Lower lobe of right lung (tissue), 2 donors: ENCODE results near the gene DPCD. TPM values are rescaled to one million over a fixed set of nuclear protein-coding genes. Genes with fewer than 3 reads are reported as not detected.

ENCODE experiments used
- ATAC-seq, 2 donors: fragments of 200-7000 bp; cut with Tn5 transposase; one replicate each; pipeline ENCODE4 v1.9.1; 2020 to 2022; ENCODE audit warnings: mild to moderate bottlenecking in 2 of 2, moderate library complexity in 2 of 2
- DNase-seq: peaks from one replicate; pipeline ENCODE4 v3.0.0-alpha.2; 2020
- H3K27ac ChIP-seq: fragments of 200-600 bp; one replicate; pipeline ENCODE4 v1.8.0; 2022
- H3K27me3 ChIP-seq: fragments of 200-600 bp; one replicate; pipeline ENCODE4 v1.8.0; 2022; ENCODE audit warnings: low read depth
- H3K36me3 ChIP-seq: fragments of 200-600 bp; one replicate; pipeline ENCODE4 v1.8.0; 2022; ENCODE audit warnings: mild to moderate bottlenecking
- H3K4me1 ChIP-seq: fragments of 200-600 bp; one replicate; pipeline ENCODE4 v1.8.0; 2022
- H3K4me3 ChIP-seq: fragments of 200-600 bp; one replicate; pipeline ENCODE4 v1.8.0; 2022; ENCODE audit warnings: mild to moderate bottlenecking
- H3K9me3 ChIP-seq: fragments of 200-600 bp; one replicate; pipeline ENCODE4 v1.8.0; 2022
- CTCF ChIP-seq: fragments of 200-600 bp; IDR thresholded peaks from one replicate; pipeline ENCODE4 v1.8.0; 2022; ENCODE audit warnings: antibody characterized with exemption, mild to moderate bottlenecking
- intact Hi-C: fragments of 100-400 bp; cut with DNase I; formaldehyde crosslinking; loops from one replicate; pipeline ENCODE4 v1.11.0; 2022
- total RNA-seq: library from RNA; stranded (reverse); fragmentation: NEBNext Ultra II Directional; extraction: Animal tissue kit (Norgen Biotek cat#: 25700); gene quantifications from one replicate; pipeline ENCODE4 v1.2.1, GENCODE V29; 2021
- donor health status: DM: no; HTN: yes; CAD: no; lungs with severe emphysema.

Gene DPCD
- total RNA-seq, 1 donor from 2014 or later, result 12.9 TPM

GRCh38 chr10:101572785-101573184 lies 15.3 kb upstream of the DPCD start:
- Histone ChIP-seq H3K36me3 (peaks cover 4% of the 10 kb centered on the region), H3K4me1 (peaks cover 18% of the 10 kb centered on the region), H3K9me3 (peaks cover 9% of the 10 kb centered on the region), H3K4me3 (no peak overlapping the region), H3K27ac (no peak overlapping the region), H3K27me3 (peaks cover 23% of the 10 kb centered on the region)
- ATAC-seq (no peak), DNase-seq (no peak)
- no peak for TF ChIP-seq CTCF
- intact Hi-C loops, result no loop called here

GRCh38 chr10:101573885-101574753 lies 14.0 kb upstream of the DPCD start:
- DNase-seq, result no peak
- ATAC-seq, result no peak
- H3K27ac ChIP-seq, result no peak overlapping the region
- peaks cover 9% of the 10 kb centered on the region for H3K9me3 ChIP-seq
- TF ChIP-seq CTCF, result no peak
- H3K4me1 ChIP-seq, result peaks cover 18% of the 10 kb centered on the region
- H3K27me3 ChIP-seq, result peaks cover 10% of the 10 kb centered on the region
- intact Hi-C loops, result no loop called here
- H3K36me3 ChIP-seq, result peaks cover 15% of the 10 kb centered on the region
- H3K4me3 ChIP-seq, result no peak overlapping the region

- H3K4me1 ChIP-seq, result peaks cover 10% of the 10 kb centered on the region
- TF ChIP-seq CTCF, result no peak
- DNase-seq, result no peak
- H3K36me3 ChIP-seq, result peaks cover 25% of the 10 kb centered on the region
- peaks cover 9% of the 10 kb centered on the region for H3K9me3 ChIP-seq
- no peak for ATAC-seq
- H3K27ac ChIP-seq, result no peak overlapping the region
- intact Hi-C loops, result no loop called here
- H3K4me3 ChIP-seq, result no peak overlapping the region
- H3K27me3 ChIP-seq, result peaks cover under 1% of the 10 kb centered on the region
Observed at GRCh38 chr10:101575091-101575490, 13.0 kb upstream of the DPCD start.

- intact Hi-C loops, result no loop called here
- ATAC-seq, result no peak
- peaks cover 31% of the 10 kb centered on the region for H3K36me3 ChIP-seq
Observed at GRCh38 chr10:101575580-101576210, 12.4 kb upstream of the DPCD start.

More at GRCh38 chr10:101575580-101576210, 12.4 kb upstream of the DPCD start:
- H3K4me1 ChIP-seq, result peaks cover 4% of the 10 kb centered on the region
- DNase-seq, result no peak
- peaks cover 9% of the 10 kb centered on the region for H3K9me3 ChIP-seq
- no peak overlapping the region for H3K27ac ChIP-seq
- H3K4me3 ChIP-seq, result no peak overlapping the region
- H3K27me3 ChIP-seq, result no peaks in the 10 kb centered on the region
- TF ChIP-seq CTCF, result no peak
